T-helper 1 cell treated with Interleukin-12 subunit alpha and Interleukin-12 subunit beta and Interleukin-4 antibody, amounts not matched to agents 30 ng/mL and 1 ng/mL, for 36 hours (primary cell): ENCODE results near the gene MAPK8IP1. TPM values are rescaled to one million over a fixed set of nuclear protein-coding genes. Genes with fewer than 3 reads are reported as not detected.

Source experiments
- intact Hi-C: fragments of 100-400 bp; cut with micrococcal nuclease; formaldehyde crosslinking; loops from one replicate; pipeline ENCODE4 v1.15.1; 2024
- total RNA-seq: library from RNA; stranded (reverse); gene quantifications from 2 replicates; pipeline ENCODE4 v1.2.3, GENCODE V29; 2022

Gene MAPK8IP1
- total RNA-seq, 1 donor from 2014 or later, result 0.96 TPM

- intact Hi-C loops, result no loop called here
These were observed 51.1 kb downstream of the MAPK8IP1 start for GRCh38 chr11:45936511-45937054.

DNA sequence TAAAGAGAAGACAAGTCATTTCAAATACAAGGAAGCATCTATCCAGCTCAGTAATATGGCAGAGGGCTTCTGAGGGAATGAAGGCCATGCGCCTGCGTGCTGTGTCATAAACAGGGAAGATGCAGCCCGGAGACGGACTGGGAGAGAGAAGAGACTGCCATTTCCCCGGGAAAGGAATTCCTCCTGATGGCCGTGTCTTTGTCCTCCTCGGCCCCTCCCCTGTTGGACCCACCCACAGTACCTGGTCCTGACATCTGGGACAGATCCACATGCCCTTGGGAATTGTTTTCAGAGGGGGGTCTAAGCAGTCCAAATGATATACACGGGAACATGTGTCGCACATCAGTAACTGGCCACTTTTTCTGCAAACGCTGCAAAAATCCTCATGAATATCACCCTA, 52.5 kb downstream of the MAPK8IP1 start:
- intact Hi-C loops, result no loop called here

DNA sequence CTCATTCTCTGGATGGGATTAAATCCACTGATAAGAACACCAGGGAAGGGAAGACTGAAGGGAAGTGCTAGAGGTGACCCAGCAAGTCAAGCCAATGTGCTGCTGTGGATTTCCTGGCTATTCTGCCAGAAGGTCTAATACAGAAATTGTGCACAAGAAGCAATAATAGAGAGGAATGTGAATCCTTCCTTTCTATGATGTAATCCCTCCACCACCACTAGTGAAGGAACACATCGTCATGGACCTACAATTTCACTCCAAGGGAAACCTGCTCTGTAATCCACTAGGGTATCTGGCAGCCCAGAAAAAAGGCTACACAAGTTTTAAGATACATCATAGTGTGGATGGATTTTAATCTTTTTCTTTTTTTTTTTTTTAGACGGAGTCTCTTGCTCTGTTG, 54.4 kb downstream of the MAPK8IP1 start:
- intact Hi-C loops, result no loop called here

DNA sequence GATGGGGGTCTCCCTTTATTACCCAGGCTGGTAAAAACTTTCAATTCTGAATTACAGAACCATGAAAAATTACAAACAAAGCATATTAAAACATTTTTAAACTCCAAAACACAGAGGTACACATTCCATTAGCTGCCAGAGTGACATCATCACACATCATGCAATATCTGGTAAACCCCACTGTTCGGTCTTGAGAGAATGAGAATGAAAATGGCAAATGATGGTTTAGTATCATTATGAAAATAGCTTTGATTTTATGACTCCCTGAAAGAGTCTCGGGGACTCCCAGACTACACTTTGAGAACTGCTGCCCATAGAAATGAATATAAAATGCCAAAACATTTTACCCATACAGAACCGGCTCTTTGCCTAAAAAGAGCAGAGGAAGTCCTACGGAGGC, 55.8 kb downstream of the MAPK8IP1 start:
- intact Hi-C loops, result no loop called here

DNA sequence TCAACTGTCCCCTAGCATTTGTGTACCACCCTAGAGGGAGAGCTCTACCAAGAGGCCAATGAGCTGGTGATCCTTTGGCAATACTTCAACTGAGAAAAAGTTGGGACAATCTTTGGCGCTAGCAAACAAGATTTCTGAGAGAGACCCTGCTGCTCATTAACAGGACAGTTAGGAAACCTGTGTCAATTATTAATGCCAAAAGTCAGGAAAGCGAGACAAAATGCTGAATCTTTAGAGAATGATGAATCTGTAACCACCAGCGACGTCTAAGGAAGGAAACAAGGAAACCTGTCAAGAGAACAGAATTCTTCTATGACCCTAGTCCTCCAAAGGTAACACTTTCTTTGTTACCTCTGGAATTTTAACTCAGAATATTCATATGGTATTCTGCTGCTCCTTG, 56.9 kb downstream of the MAPK8IP1 start:
- intact Hi-C loops, result no loop called here

GRCh38 chr11:45945397-45945999, 60.0 kb downstream of the MAPK8IP1 start:
- intact Hi-C loops, result no loop called here

GRCh38 chr11:45947885-45948284, 62.4 kb downstream of the MAPK8IP1 start:
- intact Hi-C loops, result no loop called here

DNA sequence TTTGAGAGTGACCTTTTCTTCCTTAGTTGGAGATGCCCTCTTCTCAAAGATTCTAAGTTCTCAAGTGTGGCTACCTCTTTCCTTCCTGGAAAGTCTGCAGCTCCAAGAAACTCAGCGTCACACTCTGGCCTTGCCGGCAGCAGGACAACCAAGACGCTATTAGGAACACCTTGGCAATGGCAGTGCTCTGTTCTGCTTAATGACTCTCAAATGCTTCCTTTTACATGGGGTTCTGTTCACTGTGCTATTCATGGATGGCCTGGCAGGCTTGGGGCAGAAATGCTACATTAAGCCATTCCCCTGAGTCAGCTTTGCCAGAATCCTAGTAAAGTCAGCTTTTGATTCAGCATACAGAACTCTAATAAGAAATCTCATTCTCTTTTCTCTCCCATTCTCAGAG, 62.9 kb downstream of the MAPK8IP1 start:
- intact Hi-C loops, result no loop called here

- intact Hi-C loops, result no loop called here
These were observed 64.5 kb downstream of the MAPK8IP1 start for GRCh38 chr11:45949992-45950407.

Other genes with a start within 250 kb of the MAPK8IP1 start
- gene CHST1, start 220.0 kb upstream of the MAPK8IP1 start, total RNA-seq, result 0.17 TPM in 1 of 2 replicates, not detected in the other
- gene SLC35C1, start 80.5 kb upstream of the MAPK8IP1 start, total RNA-seq, result 23.9 and 24.4 TPM in 2 replicates
- gene CRY2, start 38.2 kb upstream of the MAPK8IP1 start, total RNA-seq, result 24.0 and 27.9 TPM in 2 replicates
- gene FREY1, start 21.6 kb downstream of the MAPK8IP1 start, total RNA-seq, result 2.7 and 3.4 TPM in 2 replicates
- 51.5 and 53.3 TPM in 2 replicates for gene PEX16, start 32.2 kb downstream of the MAPK8IP1 start, total RNA-seq
- not detected in 2 replicates for gene LARGE2, start 37.0 kb downstream of the MAPK8IP1 start, total RNA-seq
- gene PHF21A, start 235.8 kb downstream of the MAPK8IP1 start, total RNA-seq, result 44.1 and 47.7 TPM in 2 replicates